Upper lobe of left lung (tissue), 4 donors: ENCODE data around the gene FEZ2.

Experiments used
- POLR2AphosphoS5 ChIP-seq, 2 donors: sonication (generic); formaldehyde crosslinking; IDR thresholded peaks; one replicate each; pipeline ENCODE4 v1.5.1; 2017; ENCODE audit warnings: antibody characterized with exemption in 2 of 2
- TF ChIP-seq, protein P1 (sequence below), 6 experiments: fragments of 450-650 bp in 4 of 6; fragments of 200-600 bp in 2 of 6; sonication (generic) in 2 of 6; IDR thresholded peaks; one replicate each; pipeline ENCODE4 v1.5.1; 2016 to 2019; ENCODE audit warnings: antibody characterized with exemption in 6 of 6

DNA sequence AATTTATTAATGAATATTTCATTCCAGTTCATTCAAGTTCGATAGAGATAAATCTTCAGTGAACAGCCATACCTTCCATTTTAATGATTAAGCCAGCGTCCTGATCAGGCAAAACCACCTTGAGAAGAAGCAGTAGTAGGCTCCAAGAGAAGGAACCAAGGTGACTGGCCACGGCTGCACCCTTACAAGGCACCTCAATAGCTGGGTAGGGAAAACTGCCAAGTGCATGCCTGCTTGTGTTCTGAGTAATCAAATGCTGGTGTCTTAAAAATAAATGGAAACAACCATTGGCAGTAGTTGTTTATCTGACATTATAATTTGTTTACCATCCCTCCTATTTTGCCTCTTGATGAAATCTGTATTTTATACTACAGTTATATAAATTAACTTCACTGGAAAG, 10.0 kb upstream of the FEZ2 start:
- TF ChIP-seq, protein P1, sequence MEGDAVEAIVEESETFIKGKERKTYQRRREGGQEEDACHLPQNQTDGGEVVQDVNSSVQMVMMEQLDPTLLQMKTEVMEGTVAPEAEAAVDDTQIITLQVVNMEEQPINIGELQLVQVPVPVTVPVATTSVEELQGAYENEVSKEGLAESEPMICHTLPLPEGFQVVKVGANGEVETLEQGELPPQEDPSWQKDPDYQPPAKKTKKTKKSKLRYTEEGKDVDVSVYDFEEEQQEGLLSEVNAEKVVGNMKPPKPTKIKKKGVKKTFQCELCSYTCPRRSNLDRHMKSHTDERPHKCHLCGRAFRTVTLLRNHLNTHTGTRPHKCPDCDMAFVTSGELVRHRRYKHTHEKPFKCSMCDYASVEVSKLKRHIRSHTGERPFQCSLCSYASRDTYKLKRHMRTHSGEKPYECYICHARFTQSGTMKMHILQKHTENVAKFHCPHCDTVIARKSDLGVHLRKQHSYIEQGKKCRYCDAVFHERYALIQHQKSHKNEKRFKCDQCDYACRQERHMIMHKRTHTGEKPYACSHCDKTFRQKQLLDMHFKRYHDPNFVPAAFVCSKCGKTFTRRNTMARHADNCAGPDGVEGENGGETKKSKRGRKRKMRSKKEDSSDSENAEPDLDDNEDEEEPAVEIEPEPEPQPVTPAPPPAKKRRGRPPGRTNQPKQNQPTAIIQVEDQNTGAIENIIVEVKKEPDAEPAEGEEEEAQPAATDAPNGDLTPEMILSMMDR (IDR thresholded peaks at IDR 0.05) = no peak
- TF ChIP-seq POLR2AphosphoS5 (IDR thresholded peaks at IDR 0.05) = no peak
